Adrenal gland (tissue), 12 donors: ENCODE data around the gene NAA16. TPM values are rescaled to one million over a fixed set of nuclear protein-coding genes. Genes with fewer than 3 reads are reported as not detected.
A peak's percentile ranks its signal among the peaks of the same experiment; 100 is the strongest.
"Not testable (repeated sequence)": the region's sequence is repeated elsewhere in the genome, so short reads cannot be mapped to it uniquely, and the experiment has no call there.

Source experiments
- DNase-seq, 7 donors: peaks; one replicate each; pipeline ENCODE4 v3.0.0-alpha.2; 2019 to 2020
- H3K27ac ChIP-seq, 5 donors: fragments of 200-600 bp; sonication (generic) in 4 of 5; 1 replicate in 3 of 5; 2 replicates in 2 of 5; pipeline versions ENCODE4 v1.5.1 to v1.8.0; 2016 to 2020; ENCODE audit warnings: mild to moderate bottlenecking in 1 of 5
- H3K27me3 ChIP-seq: fragments of 200-600 bp; 2 replicates; pipeline ENCODE4 v1.8.0; 2021
- H3K36me3 ChIP-seq, 2 donors: fragments of 200-600 bp; replicated peaks in 1 of 2; 1 replicate in 1 of 2; 2 replicates in 1 of 2; pipeline versions ENCODE4 v1.5.1 to v1.8.0; 2018 to 2022
- H3K4me1 ChIP-seq, 2 donors: fragments of 200-600 bp; replicated peaks in 1 of 2; 1 replicate in 1 of 2; 2 replicates in 1 of 2; pipeline versions ENCODE4 v1.5.1 to v1.8.0; 2018 to 2021
- H3K4me3 ChIP-seq, 4 donors: fragments of 200-600 bp; sonication (generic) in 3 of 4; one replicate each; pipeline ENCODE4 v1.5.1; 2016 to 2018
- H3K9me3 ChIP-seq, 3 donors: fragments of 200-600 bp; sonication (generic) in 1 of 3; replicated peaks in 1 of 3; 1 replicate in 2 of 3; 2 replicates in 1 of 3; pipeline versions ENCODE4 v1.5.1 to v1.8.0; 2016 to 2021
- CTCF ChIP-seq, 6 experiments: fragments of 450-650 bp in 4 of 6; fragments of 200-600 bp in 2 of 6; sonication (generic) in 1 of 6; IDR thresholded peaks; 1 replicate in 5 of 6; 2 replicates in 1 of 6; pipeline versions ENCODE4 v1.5.1 to v1.8.0; 2016 to 2021; ENCODE audit warnings: antibody characterized with exemption in 6 of 6, mild to moderate bottlenecking in 2 of 6, moderate library complexity in 1 of 6
- POLR2A ChIP-seq, 2 donors: fragments of 450-650 bp; IDR thresholded peaks; one replicate each; pipeline ENCODE4 v1.6.1; 2017; ENCODE audit warnings: antibody characterized with exemption in 2 of 2, mild to moderate bottlenecking in 2 of 2, moderate library complexity in 1 of 2
- WGBS, 4 donors: extraction: QIAGEN DNeasy Blood & Tissue Kit in 2 of 4; methylation state at CpG; one replicate each; pipeline versions ENCODE4 v1.1.5 to v1.1.7; 2013 to 2017; 5-methylcytosine and 5-hydroxymethylcytosine counted together
- intact Hi-C, 2 donors: fragments of 100-400 bp; cut with DNase I; formaldehyde crosslinking; loops; one replicate each; pipeline versions ENCODE4 v1.14.1 to v1.15.0; 2022 to 2023
- polyA plus RNA-seq, 3 donors: library from polyadenylated mRNA; stranded (reverse); fragments of 200-250 nt in 2 of 3; fragments of 350-450 nt in 1 of 3; fragmentation: Illumina TruSeq in 1 of 3; extraction: RNeasy Lipid Tissue Mini Kit (QIAGEN cat#74804) in 1 of 3; gene quantifications; one replicate each; pipeline ENCODE4 v1.2.3, GENCODE V29; 2013 to 2014
- total RNA-seq, 9 donors: library from RNA; depleted of rRNA in 4 of 9; stranded (reverse); fragments of >200 nt in 4 of 9; fragments of 120-200 nt in 1 of 9; fragmentation: NEBNext Ultra II Directional in 1 of 9; extraction: Animal tissue kit (Norgen Biotek cat#: 25700) in 1 of 9; gene quantifications; one replicate each; pipeline versions ENCODE4 v1.1.0 to v1.2.4, GENCODE V29; 2013 to 2023
- donor health status: healthy with polysubstance abuse.
- donor health status: Bipolar disorder and iron deficiency.
- donor health status: DM: yes; HTN: yes; CAD: no.
- donor health status: DM: no; HTN: no; CAD: no.
- donor health status: DM: no; HTN: no; CAD: no.
- donor health status: DM: yes; HTN: yes; CAD: no.

The NAA16 gene
- total and polyA plus RNA-seq, 12 donors, result 3.2 to 26.2 (median 16.8) TPM

- no peaks in the 10 kb centered on the region for H3K9me3 ChIP-seq
- 42 to 67% (median 51%) methylated on average over 9 of the region's 9 CpGs for WGBS, 4 donors
- H3K4me3 ChIP-seq, result no peak overlapping the region
- H3K36me3 ChIP-seq, result peaks cover 0 to 7% of the 10 kb centered on the region in 2 donors
- intact Hi-C loops, result no loop called here
- TF ChIP-seq POLR2A (IDR thresholded peaks at IDR 0.05) (no peak), CTCF (IDR thresholded peaks at IDR 0.05) (no peak)
- peak in 4 of 7 donors; percentile 27 to 47 (median 36) for DNase-seq
- peaks cover 12 to 14% of the 10 kb centered on the region in 2 donors for H3K4me1 ChIP-seq
- peak overlapping the region; percentile 56 to 81 (median 75) for H3K27ac ChIP-seq
- no peaks in the 10 kb centered on the region for H3K27me3 ChIP-seq
Measured at GRCh38 chr13:41345165-41345913, 34.3 kb downstream of the NAA16 start.

- H3K4me1 ChIP-seq, result peaks cover 12 to 14% of the 10 kb centered on the region in 2 donors
- H3K4me3 ChIP-seq, result no peak overlapping the region
- H3K27me3 ChIP-seq, result no peaks in the 10 kb centered on the region
- TF ChIP-seq POLR2A (IDR thresholded peaks at IDR 0.05) (no peak), CTCF (IDR thresholded peaks at IDR 0.05) (no peak)
- peak overlapping the region; percentile 56 to 81 (median 75) for H3K27ac ChIP-seq
- DNase-seq, result no peak
- 58 to 64% (median 61%) methylated on average over 9 of the region's 9 CpGs for WGBS, 4 donors
- peaks cover 0 to 7% of the 10 kb centered on the region in 2 donors for H3K36me3 ChIP-seq
- no peaks in the 10 kb centered on the region for H3K9me3 ChIP-seq
- intact Hi-C loops, result no loop called here
Measured at GRCh38 chr13:41345914-41346589, 35.0 kb downstream of the NAA16 start.

GRCh38 chr13:41352935-41353840 lies 42.1 kb downstream of the NAA16 start:
- no peaks in the 10 kb centered on the region for H3K36me3 ChIP-seq
- DNase-seq, result peak in 2 of 7 donors; percentile 30 to 42
- no peaks in the 10 kb centered on the region for H3K27me3 ChIP-seq
- intact Hi-C loops, result no loop called here
- peak; percentile 56 to 89 (median 81) for TF ChIP-seq CTCF (IDR thresholded peaks at IDR 0.05)
- TF ChIP-seq POLR2A (IDR thresholded peaks at IDR 0.05), result no peak
- H3K4me3 ChIP-seq, result no peak overlapping the region
- peaks cover 0 to 13% of the 10 kb centered on the region in 2 donors for H3K4me1 ChIP-seq
- WGBS, 4 donors, result 44 to 58% (median 45%) methylated on average over 14 of the region's 14 CpGs
- no peaks in the 10 kb centered on the region for H3K9me3 ChIP-seq
- no peak overlapping the region for H3K27ac ChIP-seq

- Histone ChIP-seq H3K4me3 (no peak overlapping the region), H3K36me3 (peaks cover 0 to 9% of the 10 kb centered on the region in 2 donors), H3K27ac (no peak overlapping the region), H3K9me3 (no peaks in the 10 kb centered on the region), H3K4me1 (peaks cover 0 to 15% of the 10 kb centered on the region in 2 donors), H3K27me3 (no peaks in the 10 kb centered on the region)
- 58 to 68% (median 63%) methylated on average over 5 of the region's 5 CpGs for WGBS, 4 donors
- intact Hi-C loops, result no loop called here
- peak in 2 of 7 donors; percentile 25 to 52 for DNase-seq
- TF ChIP-seq CTCF (IDR thresholded peaks at IDR 0.05), result no peak
- no peak for TF ChIP-seq POLR2A (IDR thresholded peaks at IDR 0.05)
Measured at GRCh38 chr13:41354416-41354815, 43.3 kb downstream of the NAA16 start.

- H3K27me3 ChIP-seq, H3K9me3 ChIP-seq, H3K27ac ChIP-seq, DNase-seq, intact Hi-C loops, H3K4me3 ChIP-seq: not testable (repeated sequence)
- peaks cover 0 to 17% of the 10 kb centered on the region in 2 donors for H3K36me3 ChIP-seq
- peaks cover 0 to 15% of the 10 kb centered on the region in 2 donors for H3K4me1 ChIP-seq
- 93 to 96% (median 94%) methylated on average over 5 of the region's 5 CpGs for WGBS, 4 donors
Measured at GRCh38 chr13:41356385-41356648, 45.2 kb downstream of the NAA16 start.
